GM12878 (cell line): ENCODE data around the gene NTRK3. TPM values are rescaled to one million over a fixed set of nuclear protein-coding genes. Genes with fewer than 3 reads are reported as not detected.

Source experiments
- ATAC-seq: fragments of 200-7000 bp; cut with Tn5 transposase; 3 replicates; pipeline ENCODE4 v1.9.1; 2020; ENCODE audit warnings: mild to moderate bottlenecking, moderate library complexity
- BruUV-seq: library from RNA; stranded (reverse); fragments of 400-500 nt; replicated peaks from 2 replicates; lab custom pipeline; 2021; lab: Mats Ljungman, UMichigan
- CTCF ChIA-PET: fragments of 300-600 bp; sonication (Branson Sonifier 250); formaldehyde crosslinking; extraction: SDS; loops from one replicate; lab custom pipeline; 2021; ENCODE audit warnings: inconsistent platforms; lab: Yijun Ruan, JAX
- POLR2A ChIA-PET: fragments of 350-600 bp; formaldehyde crosslinking; extraction: SDS; loops from one replicate; lab custom pipeline; 2021; ENCODE audit warnings: inconsistent platforms; lab: Charles Lee
- RAD21 ChIA-PET: fragments of 300-600 bp; sonication (Branson Sonifier 250); formaldehyde crosslinking; loops from one replicate; lab custom pipeline; 2023; ENCODE audit warnings: antibody characterized with exemption; ENCODE audit not compliant: unreplicated experiment; lab: Charles Lee
- SMC1A ChIA-PET: fragments of 300-600 bp; sonication (Branson Sonifier 250); formaldehyde crosslinking; loops from one replicate; lab custom pipeline; 2023; ENCODE audit not compliant: unreplicated experiment, uncharacterized antibody; lab: Charles Lee
- DNase-seq: peaks from one replicate; pipeline ENCODE4 v3.0.0-alpha.2; 2011; ENCODE audit warnings: low read depth, low spot score
- FAIRE-seq: peaks from 3 replicates; lab custom pipeline; 2011; peaks lifted over from hg19 to GRCh38; lab: Jason Lieb, UNC
- H2AFZ ChIP-seq: 2 replicates; pipeline ENCODE4 v1.6.0; 2011; ENCODE audit warnings: low read depth, low read length, control low read depth; ENCODE audit not compliant: control insufficient read depth
- H3K27ac ChIP-seq: 2 replicates; pipeline ENCODE4 v1.5.1; 2011; ENCODE audit warnings: control low read depth; ENCODE audit not compliant: control insufficient read depth, insufficient read depth
- H3K27me3 ChIP-seq, 2 experiments: replicated peaks in 1 of 2; 2 replicates each; pipeline versions ENCODE4 v1.6.0 to v1.6.1; 2011; ENCODE audit warnings: low read length in 1 of 2; ENCODE audit not compliant: control insufficient read depth in 2 of 2, insufficient read depth in 2 of 2
- H3K36me3 ChIP-seq, 2 experiments: 2 replicates each; pipeline ENCODE4 v1.5.1; 2011; ENCODE audit warnings: low read length in 1 of 2; ENCODE audit not compliant: control insufficient read depth in 2 of 2, insufficient read depth in 2 of 2
- H3K4me1 ChIP-seq: 2 replicates; pipeline ENCODE4 v1.6.1; 2011; ENCODE audit warnings: mild to moderate bottlenecking, low read length, moderate library complexity, mixed read lengths; ENCODE audit not compliant: control insufficient read depth, insufficient read depth
- H3K4me2 ChIP-seq: 2 replicates; pipeline ENCODE4 v1.6.0; 2011; ENCODE audit warnings: control low read depth; ENCODE audit not compliant: control insufficient read depth, insufficient read depth
- H3K4me3 ChIP-seq: fragments of 200-600 bp; sonication (generic); 2 replicates; pipeline ENCODE4 v1.5.1; 2016
- H3K79me2 ChIP-seq: 2 replicates; pipeline ENCODE4 v1.6.0; 2011; ENCODE audit warnings: low read length; ENCODE audit not compliant: control insufficient read depth, insufficient read depth
- H3K9ac ChIP-seq: 2 replicates; pipeline ENCODE4 v1.8.0; 2011; ENCODE audit warnings: low read length, control low read depth, mixed read lengths; ENCODE audit not compliant: control insufficient read depth, insufficient read depth
- H3K9me3 ChIP-seq: replicated peaks from 3 replicates; pipeline ENCODE4 v1.5.1; 2011; ENCODE audit warnings: mild to moderate bottlenecking, low read length; ENCODE audit not compliant: control insufficient read depth, insufficient read depth
- H4K20me1 ChIP-seq: 2 replicates; pipeline ENCODE4 v1.6.0; 2011; ENCODE audit not compliant: control insufficient read depth, insufficient read depth
- CHD4 ChIP-seq: fragments of 200-600 bp; sonication (generic); IDR thresholded peaks from 2 replicates; pipeline ENCODE4 v1.6.1; 2016; ENCODE audit warnings: mild to moderate bottlenecking
- ETV6 ChIP-seq, 2 experiments: fragments of 450-650 bp in 1 of 2; IDR thresholded peaks in 1 of 2; conservative IDR thresholded peaks in 1 of 2; 2 replicates each; pipeline ENCODE4 v1.6.1; 2014; ENCODE audit warnings: antibody characterized with exemption in 1 of 2, borderline replicate concordance in 1 of 2, low read depth in 1 of 2, mild to moderate bottlenecking in 1 of 2, moderate library complexity in 1 of 2
- EZH2 ChIP-seq: IDR thresholded peaks from 2 replicates; pipeline ENCODE4 v1.6.1; 2012; ENCODE audit warnings: low read depth, mild to moderate bottlenecking, control low read depth, inconsistent platforms, low read length, borderline replicate concordance; ENCODE audit not compliant: control insufficient read depth
- GATAD2B ChIP-seq: fragments of 450-650 bp; conservative IDR thresholded peaks from 2 replicates; pipeline ENCODE4 v1.6.1; 2017; ENCODE audit warnings: low read depth, mild to moderate bottlenecking, moderate library complexity
- KAT2A ChIP-seq: conservative IDR thresholded peaks from 2 replicates; pipeline ENCODE4 v1.6.1; 2011; ENCODE audit warnings: low read depth, low read length; ENCODE audit not compliant: control insufficient read depth
- MEF2B ChIP-seq: fragments of 450-650 bp; IDR thresholded peaks from 2 replicates; pipeline ENCODE4 v1.6.1; 2018; ENCODE audit warnings: mild to moderate bottlenecking, moderate library complexity; ENCODE audit not compliant: partially characterized antibody, poor library complexity, severe bottlenecking
- MTA2 ChIP-seq: fragments of 450-650 bp; IDR thresholded peaks from 2 replicates; pipeline ENCODE4 v1.6.1; 2016; ENCODE audit warnings: low read depth, mild to moderate bottlenecking, moderate library complexity
- MXI1 ChIP-seq: fragments of 150-350 bp; IDR thresholded peaks from 2 replicates; pipeline ENCODE4 v1.6.1; 2011; ENCODE audit warnings: low read depth, mild to moderate bottlenecking, inconsistent platforms, low read length, improper control_type of control experiment
- PAX5 ChIP-seq: IDR thresholded peaks from 2 replicates; pipeline ENCODE4 v1.6.1; 2011; ENCODE audit warnings: low read depth, low read length, borderline replicate concordance
- POLR2A ChIP-seq: IDR thresholded peaks from 2 replicates; pipeline ENCODE4 v1.6.1; 2011; ENCODE audit warnings: low read depth, mild to moderate bottlenecking, low read length
- RBBP5 ChIP-seq: fragments of 200-600 bp; sonication (generic); conservative IDR thresholded peaks from 2 replicates; pipeline ENCODE4 v1.6.1; 2016
- SREBF1 ChIP-seq: IDR thresholded peaks from 2 replicates; pipeline ENCODE4 v1.6.1; 2012; ENCODE audit warnings: mild to moderate bottlenecking, low read length
- ZBED1 ChIP-seq: IDR thresholded peaks from 2 replicates; pipeline ENCODE4 v1.6.1; 2016; ENCODE audit warnings: borderline replicate concordance
- ZNF207 ChIP-seq: fragments of 450-650 bp; IDR thresholded peaks from 2 replicates; pipeline ENCODE4 v1.6.1; 2014; ENCODE audit warnings: antibody characterized with exemption, mild to moderate bottlenecking, borderline replicate concordance
- ZNF217 ChIP-seq: fragments of 450-650 bp; IDR thresholded peaks from 2 replicates; pipeline ENCODE4 v1.6.1; 2017; ENCODE audit warnings: antibody characterized with exemption, mild to moderate bottlenecking
- WGBS: methylation state at CpG from one replicate; pipeline ENCODE4 v1.1.6; 2016; ENCODE audit warnings: low lambda C conversion rate; ENCODE audit not compliant: insufficient replicate concordance, insufficient coverage; ENCODE audit errors: missing lambda C conversion rate; 5-methylcytosine and 5-hydroxymethylcytosine counted together
- in situ Hi-C: fragments of 300-500 bp; cut with MboI; formaldehyde crosslinking; loops from 9 replicates; pipeline ENCODE4 v1.14.3; 2018; ENCODE audit warnings: mixed read lengths
- intact Hi-C: fragments of 100-400 bp; cut with micrococcal nuclease; formaldehyde crosslinking; loops from one replicate; pipeline ENCODE4 v1.14.2; 2022; ENCODE audit not compliant: unreplicated experiment
- polyA plus RNA-seq, 11 experiments: library from polyadenylated mRNA; depleted of rRNA in 4 of 11; unstranded in 6 of 11; stranded (reverse) in 5 of 11; fragments of >200 nt; fragmentation: Nextera tagmentation in 4 of 11; fragmentation: Illumina TruSeq in 1 of 11; extraction: Ambion mirVana in 4 of 11; extraction: Trizol in 1 of 11; gene quantifications; 1 replicate in 1 of 11; 2 replicates in 10 of 11; pipeline versions ENCODE4 v1.2.1 to v1.2.3, GENCODE V29; 2011 to 2016; ENCODE audit warnings: inconsistent platforms in 2 of 11, missing spikeins in 2 of 11, low read depth in 1 of 11
- total RNA-seq, 4 experiments: library from RNA; depleted of rRNA in 3 of 4; stranded (reverse); fragments of >200 nt in 3 of 4; fragmentation: Illumina TruSeq in 1 of 4; extraction: Trizol in 1 of 4; gene quantifications; 2 replicates each; pipeline versions ENCODE4 v1.2.1 to v1.2.3, GENCODE V29; 2013 to 2021
- TF ChIP-seq, protein P1 (sequence below): fragments of 450-650 bp; IDR thresholded peaks from 2 replicates; pipeline ENCODE4 v1.6.1; 2017; ENCODE audit warnings: mild to moderate bottlenecking
- TF ChIP-seq, protein P2 (sequence below): IDR thresholded peaks from 2 replicates; pipeline ENCODE4 v1.6.1; 2012; ENCODE audit warnings: low read length, inconsistent platforms
- TF ChIP-seq, protein P3 (sequence below): fragments of 450-650 bp; IDR thresholded peaks from 2 replicates; pipeline ENCODE4 v1.6.1; 2017; ENCODE audit warnings: mild to moderate bottlenecking, moderate library complexity

Gene NTRK3
- total and polyA plus RNA-seq, 10 of the 15 experiments (the other 5 are each of a cell fraction or from before 2014, with no cell fraction given): not detected

DNA sequence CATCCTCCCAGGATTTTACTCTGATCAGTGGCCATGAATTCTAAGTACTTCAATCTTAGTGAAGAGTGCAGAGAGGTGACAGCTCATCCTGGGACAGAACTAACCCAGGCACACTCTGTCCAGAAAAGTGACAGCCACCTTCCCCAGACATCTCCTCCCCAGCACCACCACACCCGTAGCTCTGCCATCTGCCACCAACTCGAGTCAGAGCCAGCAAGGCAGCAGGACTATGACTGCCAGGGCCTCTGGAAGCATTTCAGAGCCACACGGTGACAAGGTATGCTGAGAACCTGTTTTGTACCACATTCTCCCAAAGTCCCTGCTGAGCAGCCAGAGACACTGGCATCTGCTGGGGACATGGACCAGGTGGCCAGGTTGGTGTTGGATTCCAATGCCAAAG lies 71.0 kb downstream of the NTRK3 start:
- Histone ChIP-seq H3K9ac (no peak overlapping the region), H3K4me3 (no peak overlapping the region), H3K4me2 (no peak overlapping the region), H3K36me3 (no peaks in the 10 kb centered on the region), H3K27me3 (no peaks in the 10 kb centered on the region), H2AFZ (no peak overlapping the region), H3K9me3 (no peaks in the 10 kb centered on the region; the same call in 2 of the 3 replicates), H3K79me2 (no peaks in the 10 kb centered on the region), H3K4me1 (no peaks in the 10 kb centered on the region), H4K20me1 (no peaks in the 10 kb centered on the region), H3K27ac (no peak overlapping the region)
- in situ Hi-C loops (no loop called here), intact Hi-C loops (no loop called here)
- ATAC-seq (no peak), FAIRE-seq (no peak), DNase-seq (no peak)
- ChIA-PET POLR2A (no interaction called here), SMC1A (no interaction called here), RAD21 (no interaction called here), CTCF (no interaction called here)
- TF ChIP-seq KAT2A: no peak
- TF ChIP-seq EZH2: no peak
- no peak for TF ChIP-seq RBBP5
- TF ChIP-seq PAX5: no peak
- TF ChIP-seq, protein P1, sequence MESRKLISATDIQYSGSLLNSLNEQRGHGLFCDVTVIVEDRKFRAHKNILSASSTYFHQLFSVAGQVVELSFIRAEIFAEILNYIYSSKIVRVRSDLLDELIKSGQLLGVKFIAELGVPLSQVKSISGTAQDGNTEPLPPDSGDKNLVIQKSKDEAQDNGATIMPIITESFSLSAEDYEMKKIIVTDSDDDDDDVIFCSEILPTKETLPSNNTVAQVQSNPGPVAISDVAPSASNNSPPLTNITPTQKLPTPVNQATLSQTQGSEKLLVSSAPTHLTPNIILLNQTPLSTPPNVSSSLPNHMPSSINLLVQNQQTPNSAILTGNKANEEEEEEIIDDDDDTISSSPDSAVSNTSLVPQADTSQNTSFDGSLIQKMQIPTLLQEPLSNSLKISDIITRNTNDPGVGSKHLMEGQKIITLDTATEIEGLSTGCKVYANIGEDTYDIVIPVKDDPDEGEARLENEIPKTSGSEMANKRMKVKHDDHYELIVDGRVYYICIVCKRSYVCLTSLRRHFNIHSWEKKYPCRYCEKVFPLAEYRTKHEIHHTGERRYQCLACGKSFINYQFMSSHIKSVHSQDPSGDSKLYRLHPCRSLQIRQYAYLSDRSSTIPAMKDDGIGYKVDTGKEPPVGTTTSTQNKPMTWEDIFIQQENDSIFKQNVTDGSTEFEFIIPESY: no peak
- no peak for TF ChIP-seq MXI1
- TF ChIP-seq ZBED1: no peak
- TF ChIP-seq POLR2A: no peak
- no peak for TF ChIP-seq ETV6 (conservative IDR thresholded peaks at IDR 0.05 in 1 of 2, IDR thresholded peaks at IDR 0.05 in 1 of 2; ENCODE audit: borderline replicate concordance in 1 of 2, low read depth in 1 of 2)
- TF ChIP-seq SREBF1: no peak
- TF ChIP-seq ZNF207: no peak
- no peak for TF ChIP-seq GATAD2B
- no peak for TF ChIP-seq CHD4
- no peak for TF ChIP-seq ZNF217
- TF ChIP-seq, protein P2, sequence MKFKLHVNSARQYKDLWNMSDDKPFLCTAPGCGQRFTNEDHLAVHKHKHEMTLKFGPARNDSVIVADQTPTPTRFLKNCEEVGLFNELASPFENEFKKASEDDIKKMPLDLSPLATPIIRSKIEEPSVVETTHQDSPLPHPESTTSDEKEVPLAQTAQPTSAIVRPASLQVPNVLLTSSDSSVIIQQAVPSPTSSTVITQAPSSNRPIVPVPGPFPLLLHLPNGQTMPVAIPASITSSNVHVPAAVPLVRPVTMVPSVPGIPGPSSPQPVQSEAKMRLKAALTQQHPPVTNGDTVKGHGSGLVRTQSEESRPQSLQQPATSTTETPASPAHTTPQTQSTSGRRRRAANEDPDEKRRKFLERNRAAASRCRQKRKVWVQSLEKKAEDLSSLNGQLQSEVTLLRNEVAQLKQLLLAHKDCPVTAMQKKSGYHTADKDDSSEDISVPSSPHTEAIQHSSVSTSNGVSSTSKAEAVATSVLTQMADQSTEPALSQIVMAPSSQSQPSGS: no peak
- TF ChIP-seq MTA2: no peak
- no peak for TF ChIP-seq MEF2B
- TF ChIP-seq, protein P3, sequence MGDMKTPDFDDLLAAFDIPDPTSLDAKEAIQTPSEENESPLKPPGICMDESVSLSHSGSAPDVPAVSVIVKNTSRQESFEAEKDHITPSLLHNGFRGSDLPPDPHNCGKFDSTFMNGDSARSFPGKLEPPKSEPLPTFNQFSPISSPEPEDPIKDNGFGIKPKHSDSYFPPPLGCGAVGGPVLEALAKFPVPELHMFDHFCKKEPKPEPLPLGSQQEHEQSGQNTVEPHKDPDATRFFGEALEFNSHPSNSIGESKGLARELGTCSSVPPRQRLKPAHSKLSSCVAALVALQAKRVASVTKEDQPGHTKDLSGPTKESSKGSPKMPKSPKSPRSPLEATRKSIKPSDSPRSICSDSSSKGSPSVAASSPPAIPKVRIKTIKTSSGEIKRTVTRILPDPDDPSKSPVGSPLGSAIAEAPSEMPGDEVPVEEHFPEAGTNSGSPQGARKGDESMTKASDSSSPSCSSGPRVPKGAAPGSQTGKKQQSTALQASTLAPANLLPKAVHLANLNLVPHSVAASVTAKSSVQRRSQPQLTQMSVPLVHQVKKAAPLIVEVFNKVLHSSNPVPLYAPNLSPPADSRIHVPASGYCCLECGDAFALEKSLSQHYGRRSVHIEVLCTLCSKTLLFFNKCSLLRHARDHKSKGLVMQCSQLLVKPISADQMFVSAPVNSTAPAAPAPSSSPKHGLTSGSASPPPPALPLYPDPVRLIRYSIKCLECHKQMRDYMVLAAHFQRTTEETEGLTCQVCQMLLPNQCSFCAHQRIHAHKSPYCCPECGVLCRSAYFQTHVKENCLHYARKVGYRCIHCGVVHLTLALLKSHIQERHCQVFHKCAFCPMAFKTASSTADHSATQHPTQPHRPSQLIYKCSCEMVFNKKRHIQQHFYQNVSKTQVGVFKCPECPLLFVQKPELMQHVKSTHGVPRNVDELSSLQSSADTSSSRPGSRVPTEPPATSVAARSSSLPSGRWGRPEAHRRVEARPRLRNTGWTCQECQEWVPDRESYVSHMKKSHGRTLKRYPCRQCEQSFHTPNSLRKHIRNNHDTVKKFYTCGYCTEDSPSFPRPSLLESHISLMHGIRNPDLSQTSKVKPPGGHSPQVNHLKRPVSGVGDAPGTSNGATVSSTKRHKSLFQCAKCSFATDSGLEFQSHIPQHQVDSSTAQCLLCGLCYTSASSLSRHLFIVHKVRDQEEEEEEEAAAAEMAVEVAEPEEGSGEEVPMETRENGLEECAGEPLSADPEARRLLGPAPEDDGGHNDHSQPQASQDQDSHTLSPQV: no peak
- WGBS: 9% methylated on average over 3 of the region's 3 CpGs
- BruUV-seq: no TSS peak
